ENCODE measurements around the gene NOP9.
"Not testable (repeated sequence)": the region's sequence is repeated elsewhere in the genome, so short reads cannot be mapped to it uniquely, and the experiment has no call there.

Gene NOP9

DNA sequence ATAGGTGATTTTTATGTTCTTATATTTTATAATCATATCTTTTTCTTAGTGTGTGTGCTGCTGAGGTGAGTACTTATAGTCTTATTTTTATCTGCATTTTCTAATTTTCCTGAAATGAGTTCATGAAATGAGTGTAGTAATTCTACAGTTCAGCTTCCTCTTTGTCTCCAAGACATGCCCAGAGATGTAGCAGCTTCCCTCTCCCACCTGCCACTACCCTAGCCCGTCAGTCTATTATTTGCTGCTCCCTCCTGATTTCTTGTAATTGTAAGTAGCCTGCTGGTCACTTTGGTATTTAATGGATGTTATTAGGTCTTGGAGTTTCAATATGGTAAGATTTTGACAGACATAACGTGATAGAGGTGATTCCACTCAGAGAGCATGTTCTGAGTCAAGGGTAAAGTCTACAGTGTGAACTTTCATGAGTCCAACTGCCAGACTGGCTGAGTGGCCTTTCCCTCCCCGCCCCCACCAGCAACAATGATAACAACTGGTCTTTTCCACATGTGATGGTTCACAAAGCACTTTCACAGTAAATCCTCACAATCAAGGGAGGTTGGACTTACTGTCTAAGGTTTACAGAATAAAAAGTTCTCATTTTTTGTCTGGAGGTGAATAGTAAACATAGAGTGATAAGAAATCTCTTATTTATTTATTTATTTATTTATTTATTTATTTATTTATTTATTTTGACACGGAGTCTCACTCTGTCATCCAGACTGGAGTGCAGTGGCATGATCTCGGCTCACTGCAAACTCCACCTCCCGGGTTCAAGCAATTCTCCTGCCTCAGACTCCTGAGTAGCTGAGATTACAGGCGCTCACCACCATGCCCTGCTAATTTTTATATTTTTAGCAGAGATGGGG lies 44.4 kb downstream of the NOP9 start:
- DNase-seq (ENCODE audit: low read depth in 2 of 2, low spot score in 1 of 2): no peak

DNA sequence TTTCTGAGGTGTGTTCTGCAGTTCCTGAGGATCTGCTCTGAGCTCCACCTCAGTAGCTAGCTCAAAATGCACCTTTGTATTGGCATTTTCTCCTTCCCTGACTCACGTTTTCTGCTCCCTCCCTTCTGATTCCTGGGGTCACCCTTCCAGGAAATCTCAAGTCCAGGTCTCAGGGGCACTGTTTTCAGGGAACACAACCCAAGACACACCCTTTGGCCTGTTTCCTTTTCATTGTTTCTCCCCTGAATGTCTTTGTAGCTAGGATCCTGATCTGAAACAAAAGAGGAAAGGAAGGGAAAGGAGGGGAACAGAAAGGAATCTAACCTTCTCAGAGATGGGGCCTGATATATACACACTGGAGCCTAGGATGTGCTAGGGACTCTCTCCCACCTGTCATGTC lies 47.5 kb downstream of the NOP9 start:
- DNase-seq (ENCODE audit: low read depth in 2 of 2, low spot score in 1 of 2): no peak

DNA sequence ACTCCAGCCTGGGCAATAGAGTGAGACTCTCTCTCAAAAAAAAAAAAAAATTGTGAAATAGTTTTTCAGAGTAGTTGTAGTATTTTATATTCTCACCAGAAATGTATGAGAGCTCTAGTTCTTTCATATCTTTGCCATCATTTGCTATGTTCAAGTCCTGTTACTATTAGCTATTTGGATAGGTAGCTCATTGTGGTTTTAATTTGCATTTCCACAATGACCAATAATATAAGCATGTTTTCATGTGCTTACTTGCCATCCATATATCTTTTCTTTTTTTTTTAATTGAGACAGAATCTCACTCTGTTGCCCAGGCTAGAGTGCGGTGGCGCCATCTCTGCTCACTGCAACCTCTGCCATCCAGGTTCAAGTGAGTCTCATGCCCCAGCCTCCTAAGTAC lies 48.5 kb downstream of the NOP9 start:
- DNase-seq (ENCODE audit: low read depth in 2 of 2, low spot score in 1 of 2): no peak

GRCh38 chr14:24349742-24350141 lies 50.1 kb downstream of the NOP9 start:
- no peak for DNase-seq (ENCODE audit: low read depth in 2 of 2, low spot score in 1 of 2)

- DNase-seq (ENCODE audit: low read depth in 2 of 2, low spot score in 1 of 2): no peak
These were observed 51.9 kb downstream of the NOP9 start for GRCh38 chr14:24351517-24351916.

DNA sequence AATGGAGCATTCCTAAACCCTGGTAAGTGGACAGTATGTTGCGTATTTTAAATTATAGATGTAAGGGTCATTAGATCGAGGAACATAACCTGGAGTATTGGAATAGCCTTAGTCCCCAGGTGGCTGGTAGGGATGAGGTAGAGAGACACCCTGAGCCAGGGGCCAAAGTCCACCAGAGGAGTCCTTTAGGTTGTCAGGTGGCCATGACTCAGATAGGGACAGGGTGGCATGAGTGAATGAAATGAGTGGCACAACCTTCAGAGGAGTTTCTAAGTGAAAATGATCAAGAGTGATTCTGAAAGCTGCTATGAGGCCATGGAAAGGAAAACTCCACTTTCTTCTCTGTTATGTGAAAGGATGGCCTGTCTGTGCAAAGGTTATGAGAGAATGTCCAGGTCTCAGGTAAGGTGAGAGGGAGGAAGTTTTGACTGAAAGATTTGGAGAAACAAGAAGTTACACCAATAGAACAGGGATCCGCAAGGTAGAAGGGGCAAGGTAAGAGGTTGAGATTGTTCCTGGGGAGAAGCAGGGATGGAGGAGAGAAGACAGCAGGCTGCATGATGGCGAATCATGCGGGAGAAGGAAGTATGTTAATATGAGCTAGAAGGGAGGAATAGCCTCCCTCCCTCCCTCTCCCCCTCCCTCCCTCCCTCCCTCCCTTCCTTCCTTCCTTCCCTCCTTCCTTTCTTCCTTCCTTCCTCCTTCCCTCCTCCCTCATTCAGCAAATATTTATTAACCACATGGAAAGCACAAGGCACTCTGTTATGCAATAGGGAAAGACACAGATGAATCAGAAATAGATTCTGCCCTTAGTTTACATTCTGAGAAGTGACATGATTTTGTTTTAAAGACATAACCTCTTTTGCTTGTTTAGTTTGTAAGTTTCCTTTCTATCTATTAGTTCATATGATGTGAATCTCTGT lies 54.2 kb downstream of the NOP9 start:
- no peak for DNase-seq (ENCODE audit: low read depth in 2 of 2, low spot score in 1 of 2)

DNA sequence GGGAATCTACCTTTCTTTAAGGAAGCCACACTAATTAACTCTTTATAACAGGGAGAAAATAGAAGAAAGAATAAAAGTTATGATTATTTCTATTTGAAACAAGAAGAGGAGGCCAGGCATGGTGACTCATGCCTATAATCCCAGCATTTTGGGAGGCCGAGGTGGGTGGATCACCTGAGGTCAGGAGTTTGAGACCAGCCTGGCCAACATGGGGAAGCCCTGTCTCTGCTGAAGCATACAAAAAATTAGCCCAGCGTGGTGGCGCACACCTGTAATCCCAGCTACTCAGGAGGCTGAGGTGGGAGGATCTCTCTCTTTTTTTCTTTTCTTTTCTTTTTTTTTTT lies 54.8 kb downstream of the NOP9 start:
- DNase-seq (ENCODE audit: low read depth in 2 of 2, low spot score in 1 of 2): not testable (repeated sequence)

DNA sequence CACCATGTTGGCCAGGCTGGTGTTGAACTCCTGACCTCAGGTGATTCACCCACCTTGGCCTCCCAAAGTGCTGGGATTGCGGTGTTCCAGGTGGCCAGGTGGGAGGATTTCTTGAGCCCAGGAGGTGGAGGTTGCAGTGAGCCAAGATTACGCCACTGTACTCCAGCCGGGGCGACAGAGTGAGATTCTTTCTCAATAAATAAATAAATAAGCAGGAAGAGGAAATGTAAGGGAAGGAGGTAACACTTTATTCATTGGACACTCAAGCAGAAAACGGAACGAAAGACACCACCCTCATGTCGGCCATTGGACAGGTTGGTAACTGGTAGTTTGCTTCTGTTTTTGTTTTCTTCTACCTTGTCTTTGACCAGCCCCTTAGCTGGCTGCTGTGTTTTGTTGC lies 55.4 kb downstream of the NOP9 start:
- no peak for DNase-seq (ENCODE audit: low read depth in 2 of 2, low spot score in 1 of 2)

GRCh38 chr14:24356208-24356607 lies 56.6 kb downstream of the NOP9 start:
- no peak for DNase-seq (ENCODE audit: low read depth in 2 of 2, low spot score in 1 of 2)
